ENCODE measurements around the gene MCAM.

MCAM gene

DNA sequence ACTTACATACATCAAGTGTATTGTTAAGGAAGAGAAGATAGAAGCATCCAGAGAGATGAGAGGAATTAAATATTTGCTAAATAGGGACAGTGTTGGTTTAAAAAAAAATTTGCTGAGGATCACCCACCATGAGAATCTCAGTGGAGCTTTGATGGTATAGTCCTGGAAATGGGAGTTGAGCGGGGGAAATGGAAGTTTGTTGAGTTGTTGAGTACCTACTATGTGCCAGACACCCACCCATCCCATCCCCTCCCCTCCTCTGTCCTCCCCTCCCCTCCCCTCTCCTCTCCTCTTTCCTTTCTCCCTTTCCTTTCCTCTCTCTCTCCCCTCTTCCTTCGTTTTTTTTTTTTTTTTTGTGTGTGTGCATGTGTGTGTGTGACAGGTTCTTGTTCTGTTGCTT is 34.3 kb upstream of the MCAM start:
- H3K4me1 ChIP-seq (ENCODE audit: insufficient read depth, low read length), result peaks cover 4% of the 10 kb centered on the region; the same call in 1 of the 2 replicates
- no peaks in the 10 kb centered on the region for H3K79me2 ChIP-seq (ENCODE audit: insufficient read depth, low read length)
- no peak overlapping the region for H2AFZ ChIP-seq (ENCODE audit: low read depth, low read length)
- no peak overlapping the region for H3K27ac ChIP-seq (ENCODE audit: low read length)
- no peaks in the 10 kb centered on the region for H4K20me1 ChIP-seq (ENCODE audit: insufficient read depth, low read length)
- no peaks in the 10 kb centered on the region for H3K9me3 ChIP-seq (ENCODE audit: insufficient read depth, low read length, severe bottlenecking)
- H3K9ac ChIP-seq (ENCODE audit: low read depth, low read length), result no peak overlapping the region
- H3K4me3 ChIP-seq (ENCODE audit: low read depth in 1 of 2, low read length in 2 of 2), result no peak overlapping the region
- no peaks in the 10 kb centered on the region for H3K36me3 ChIP-seq (ENCODE audit: insufficient read depth, low read length)
- no peak for ATAC-seq (ENCODE audit: insufficient read depth, low read depth)
- no peak for DNase-seq
- peaks cover 17% of the 10 kb centered on the region for H3K27me3 ChIP-seq (ENCODE audit: insufficient read depth, low read length, poor library complexity)
- H3K4me2 ChIP-seq (ENCODE audit: insufficient read depth, low read length), result no peak overlapping the region
- TF ChIP-seq, protein P1, sequence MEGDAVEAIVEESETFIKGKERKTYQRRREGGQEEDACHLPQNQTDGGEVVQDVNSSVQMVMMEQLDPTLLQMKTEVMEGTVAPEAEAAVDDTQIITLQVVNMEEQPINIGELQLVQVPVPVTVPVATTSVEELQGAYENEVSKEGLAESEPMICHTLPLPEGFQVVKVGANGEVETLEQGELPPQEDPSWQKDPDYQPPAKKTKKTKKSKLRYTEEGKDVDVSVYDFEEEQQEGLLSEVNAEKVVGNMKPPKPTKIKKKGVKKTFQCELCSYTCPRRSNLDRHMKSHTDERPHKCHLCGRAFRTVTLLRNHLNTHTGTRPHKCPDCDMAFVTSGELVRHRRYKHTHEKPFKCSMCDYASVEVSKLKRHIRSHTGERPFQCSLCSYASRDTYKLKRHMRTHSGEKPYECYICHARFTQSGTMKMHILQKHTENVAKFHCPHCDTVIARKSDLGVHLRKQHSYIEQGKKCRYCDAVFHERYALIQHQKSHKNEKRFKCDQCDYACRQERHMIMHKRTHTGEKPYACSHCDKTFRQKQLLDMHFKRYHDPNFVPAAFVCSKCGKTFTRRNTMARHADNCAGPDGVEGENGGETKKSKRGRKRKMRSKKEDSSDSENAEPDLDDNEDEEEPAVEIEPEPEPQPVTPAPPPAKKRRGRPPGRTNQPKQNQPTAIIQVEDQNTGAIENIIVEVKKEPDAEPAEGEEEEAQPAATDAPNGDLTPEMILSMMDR (IDR thresholded peaks at IDR 0.05; ENCODE audit: borderline replicate concordance, extremely low read depth, low read length, poor library complexity, severe bottlenecking), result no peak
- no peak for TF ChIP-seq EZH2 (IDR thresholded peaks at IDR 0.05; ENCODE audit: borderline replicate concordance, low read depth, low read length, severe bottlenecking)

DNA sequence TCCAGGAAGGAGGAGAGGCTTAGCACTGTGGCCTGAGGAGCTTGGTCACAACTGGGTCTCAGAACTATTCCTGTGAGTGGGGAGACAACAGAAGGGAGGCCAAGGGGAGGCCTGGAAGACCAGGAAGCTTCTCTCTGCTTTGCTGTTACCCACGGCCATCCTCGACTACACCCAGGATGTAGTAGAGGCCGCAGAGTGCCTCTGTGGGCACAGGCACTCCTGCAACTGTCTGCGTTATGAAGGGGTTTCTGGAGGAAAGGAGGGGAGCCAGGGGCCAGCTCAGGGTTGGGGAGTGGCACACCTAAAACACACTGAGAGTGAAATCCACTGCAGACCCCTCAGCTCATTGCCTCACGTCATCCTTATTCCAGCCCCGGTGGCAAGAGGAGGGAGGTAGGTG is 33.4 kb upstream of the MCAM start:
- Histone ChIP-seq H3K4me2 (ENCODE audit: insufficient read depth, low read length) (no peak overlapping the region), H3K36me3 (ENCODE audit: insufficient read depth, low read length) (no peaks in the 10 kb centered on the region), H3K27ac (ENCODE audit: low read length) (no peak overlapping the region), H3K4me1 (ENCODE audit: insufficient read depth, low read length) (no peaks in the 10 kb centered on the region), H3K9me3 (ENCODE audit: insufficient read depth, low read length, severe bottlenecking) (no peaks in the 10 kb centered on the region), H3K4me3 (ENCODE audit: low read depth in 1 of 2, low read length in 2 of 2) (no peak overlapping the region), H3K27me3 (ENCODE audit: insufficient read depth, low read length, poor library complexity) (peaks cover 8% of the 10 kb centered on the region), H3K9ac (ENCODE audit: low read depth, low read length) (no peak overlapping the region), H3K79me2 (ENCODE audit: insufficient read depth, low read length) (no peaks in the 10 kb centered on the region), H4K20me1 (ENCODE audit: insufficient read depth, low read length) (no peaks in the 10 kb centered on the region), H2AFZ (ENCODE audit: low read depth, low read length) (no peak overlapping the region)
- TF ChIP-seq, protein P1 (IDR thresholded peaks at IDR 0.05; ENCODE audit: borderline replicate concordance, extremely low read depth, low read length, poor library complexity, severe bottlenecking), result no peak
- no peak for TF ChIP-seq EZH2 (IDR thresholded peaks at IDR 0.05; ENCODE audit: borderline replicate concordance, low read depth, low read length, severe bottlenecking)
- ATAC-seq (ENCODE audit: insufficient read depth, low read depth) (no peak), DNase-seq (no peak)

DNA sequence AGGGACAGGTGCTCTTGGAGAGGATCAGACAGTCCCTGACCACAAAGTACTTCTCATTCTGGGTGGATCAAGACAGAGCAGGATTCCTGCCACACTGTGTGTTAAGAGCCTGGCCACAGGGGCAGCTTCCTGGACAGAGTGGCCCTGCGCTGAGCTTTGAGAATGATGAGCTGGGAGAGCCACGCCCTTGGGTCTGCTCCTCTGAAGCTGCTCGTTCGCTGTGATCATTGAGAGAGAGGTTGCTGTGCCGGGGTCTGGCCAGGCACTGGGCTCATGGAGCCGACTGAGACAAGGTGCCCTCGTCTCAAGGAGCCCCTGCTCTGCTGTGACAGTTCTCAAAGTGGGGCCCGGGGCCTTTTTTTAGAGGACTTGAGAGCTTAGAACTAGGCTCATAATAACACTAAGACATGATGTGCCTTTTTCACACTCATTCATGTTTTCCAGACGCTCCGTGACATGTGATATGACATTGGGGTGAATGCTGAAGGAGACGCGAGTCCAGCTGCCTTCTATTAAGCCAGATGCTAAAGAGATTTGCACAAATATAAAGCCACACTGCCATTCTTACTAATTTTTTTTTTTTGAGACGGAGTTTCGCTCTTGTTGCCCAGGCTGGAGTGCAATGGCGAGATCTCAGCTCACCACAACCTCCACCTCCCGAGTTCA is 31.1 kb upstream of the MCAM start:
- H3K4me2 ChIP-seq (ENCODE audit: insufficient read depth, low read length), result no peak overlapping the region
- no peak for DNase-seq
- H3K4me3 ChIP-seq (ENCODE audit: low read depth in 1 of 2, low read length in 2 of 2), result no peak overlapping the region
- no peaks in the 10 kb centered on the region for H3K36me3 ChIP-seq (ENCODE audit: insufficient read depth, low read length)
- no peaks in the 10 kb centered on the region for H3K4me1 ChIP-seq (ENCODE audit: insufficient read depth, low read length)
- H4K20me1 ChIP-seq (ENCODE audit: insufficient read depth, low read length), result 0 out of 2 replicates have a peak, but pooled peaks cover 4% of the 10 kb centered on the region
- H3K27me3 ChIP-seq (ENCODE audit: insufficient read depth, low read length, poor library complexity), result no peaks in the 10 kb centered on the region
- H3K79me2 ChIP-seq (ENCODE audit: insufficient read depth, low read length), result no peaks in the 10 kb centered on the region
- H2AFZ ChIP-seq (ENCODE audit: low read depth, low read length), result no peak overlapping the region
- no peak for TF ChIP-seq EZH2 (IDR thresholded peaks at IDR 0.05; ENCODE audit: borderline replicate concordance, low read depth, low read length, severe bottlenecking)
- TF ChIP-seq, protein P1 (IDR thresholded peaks at IDR 0.05; ENCODE audit: borderline replicate concordance, extremely low read depth, low read length, poor library complexity, severe bottlenecking), result no peak
- H3K27ac ChIP-seq (ENCODE audit: low read length), result no peak overlapping the region
- H3K9me3 ChIP-seq (ENCODE audit: insufficient read depth, low read length, severe bottlenecking), result no peaks in the 10 kb centered on the region
- H3K9ac ChIP-seq (ENCODE audit: low read depth, low read length), result no peak overlapping the region
- ATAC-seq (ENCODE audit: insufficient read depth, low read depth), result no peak
